ENCODE measurements around the gene ZSCAN31. TPM values are rescaled to one million over a fixed set of nuclear protein-coding genes. Genes with fewer than 3 reads are reported as not detected.
"Not testable (repeated sequence)": the region's sequence is repeated elsewhere in the genome, so short reads cannot be mapped to it uniquely, and the experiment has no call there.

The ZSCAN31 gene
- total and polyA plus RNA-seq, 2 experiments from 2014 or later = 0.54 to 1.5 TPM

GRCh38 chr6:28326371-28326948 is 9.5 kb downstream of the ZSCAN31 start:
- Histone ChIP-seq H3K79me2 (ENCODE audit: insufficient read depth) (no peaks in the 10 kb centered on the region), H3K9ac (no peak overlapping the region), H3K27ac (no peak overlapping the region), H3K9me3 (ENCODE audit: low read depth) (no peaks in the 10 kb centered on the region), H3K27me3 (replicated peaks; ENCODE audit: insufficient read depth) (no peaks in the 10 kb centered on the region), H3K9me2 (ENCODE audit: insufficient read depth) (no peaks in the 10 kb centered on the region), H3K4me3 (no peak overlapping the region), H3K36me3 (ENCODE audit: low read depth) (no peaks in the 10 kb centered on the region), H3F3A (ENCODE audit: insufficient read depth) (no peaks in the 10 kb centered on the region), H3K4me2 (ENCODE audit: unreplicated experiment) (no peak overlapping the region), H2AFZ (no peak overlapping the region), H4K20me1 (ENCODE audit: insufficient read depth) (no peaks in the 10 kb centered on the region), H3K4me1 (ENCODE audit: insufficient read depth) (no peaks in the 10 kb centered on the region)
- TF ChIP-seq EZH2phosphoT487 (IDR thresholded peaks at IDR 0.05; ENCODE audit: insufficient read depth, low read depth) (no peak), EZH2 (IDR thresholded peaks at IDR 0.05; ENCODE audit: insufficient read depth, poor library complexity, severe bottlenecking) (no peak)
- 54 to 63% methylated on average over 7 of the region's 7 CpGs for WGBS, 2 experiments (ENCODE audit: low coverage in 1 of 2, low lambda C conversion rate in 2 of 2, missing lambda C conversion rate in 2 of 2)
- DNase-seq = no peak
- in situ Hi-C loops (cut with MboI) = no loop called here

- Histone ChIP-seq H2AFZ (no peak overlapping the region), H3K4me1 (ENCODE audit: insufficient read depth) (no peaks in the 10 kb centered on the region), H3K9me3 (ENCODE audit: low read depth) (no peaks in the 10 kb centered on the region), H3K9ac (no peak overlapping the region), H3K36me3 (ENCODE audit: low read depth) (no peaks in the 10 kb centered on the region), H3K9me2 (ENCODE audit: insufficient read depth) (no peaks in the 10 kb centered on the region), H3K27ac (no peak overlapping the region), H3K4me2 (ENCODE audit: unreplicated experiment) (no peak overlapping the region), H3K79me2 (ENCODE audit: insufficient read depth) (no peaks in the 10 kb centered on the region), H4K20me1 (ENCODE audit: insufficient read depth) (no peaks in the 10 kb centered on the region), H3K27me3 (replicated peaks; ENCODE audit: insufficient read depth) (no peaks in the 10 kb centered on the region), H3F3A (ENCODE audit: insufficient read depth) (no peaks in the 10 kb centered on the region), H3K4me3 (no peak overlapping the region)
- no peak for TF ChIP-seq EZH2phosphoT487 (IDR thresholded peaks at IDR 0.05; ENCODE audit: insufficient read depth, low read depth)
- no peak for TF ChIP-seq EZH2 (IDR thresholded peaks at IDR 0.05; ENCODE audit: insufficient read depth, poor library complexity, severe bottlenecking)
- in situ Hi-C loops (cut with MboI) = no loop called here
- DNase-seq = no peak
- 77 to 81% methylated on average over 1 of the region's 1 CpG for WGBS, 2 experiments (ENCODE audit: low coverage in 1 of 2, low lambda C conversion rate in 2 of 2, missing lambda C conversion rate in 2 of 2)
Observed at GRCh38 chr6:28323813-28324424, 12.0 kb downstream of the ZSCAN31 start.

- H3K9ac ChIP-seq = no peak overlapping the region
- H3K4me3 ChIP-seq = no peak overlapping the region
- no peak for DNase-seq
- H3K27me3 ChIP-seq (replicated peaks; ENCODE audit: insufficient read depth) = no peaks in the 10 kb centered on the region
- H3F3A ChIP-seq (ENCODE audit: insufficient read depth) = peaks cover 6% of the 10 kb centered on the region; the same call in 1 of the 2 replicates
- no peaks in the 10 kb centered on the region for H4K20me1 ChIP-seq (ENCODE audit: insufficient read depth)
- in situ Hi-C loops (cut with MboI) = no loop called here
- peaks cover 3% of the 10 kb centered on the region; the same call in 1 of the 2 replicates for H3K4me1 ChIP-seq (ENCODE audit: insufficient read depth)
- H3K9me2 ChIP-seq (ENCODE audit: insufficient read depth) = no peaks in the 10 kb centered on the region
- H3K9me3 ChIP-seq (ENCODE audit: low read depth) = no peaks in the 10 kb centered on the region
- H3K27ac ChIP-seq = no peak overlapping the region
- 54 to 58% methylated on average over 3 of the region's 3 CpGs for WGBS, 2 experiments (ENCODE audit: low coverage in 1 of 2, low lambda C conversion rate in 2 of 2, missing lambda C conversion rate in 2 of 2)
- TF ChIP-seq EZH2 (IDR thresholded peaks at IDR 0.05; ENCODE audit: insufficient read depth, poor library complexity, severe bottlenecking) (no peak), EZH2phosphoT487 (IDR thresholded peaks at IDR 0.05; ENCODE audit: insufficient read depth, low read depth) (no peak)
- no peak overlapping the region for H3K4me2 ChIP-seq (ENCODE audit: unreplicated experiment)
- H2AFZ ChIP-seq = no peak overlapping the region
- no peaks in the 10 kb centered on the region for H3K79me2 ChIP-seq (ENCODE audit: insufficient read depth)
- no peaks in the 10 kb centered on the region for H3K36me3 ChIP-seq (ENCODE audit: low read depth)
Observed at GRCh38 chr6:28322661-28323060, 13.3 kb downstream of the ZSCAN31 start.

- H2AFZ ChIP-seq; H3K4me2 ChIP-seq (ENCODE audit: unreplicated experiment); H3K27ac ChIP-seq; H3K4me3 ChIP-seq; H3K79me2 ChIP-seq (ENCODE audit: insufficient read depth); H3K36me3 ChIP-seq (ENCODE audit: low read depth); H3F3A ChIP-seq (ENCODE audit: insufficient read depth); H3K27me3 ChIP-seq (replicated peaks; ENCODE audit: insufficient read depth); H3K4me1 ChIP-seq (ENCODE audit: insufficient read depth); in situ Hi-C loops (cut with MboI); H3K9ac ChIP-seq; H3K9me2 ChIP-seq (ENCODE audit: insufficient read depth); H3K9me3 ChIP-seq (ENCODE audit: low read depth); H4K20me1 ChIP-seq (ENCODE audit: insufficient read depth): not testable (repeated sequence)
- peak; percentile 27 for DNase-seq
- WGBS, 2 experiments (ENCODE audit: low coverage in 1 of 2, low lambda C conversion rate in 2 of 2, missing lambda C conversion rate in 2 of 2) = 78 to 79% methylated on average over 8 of the region's 8 CpGs
Observed at GRCh38 chr6:28317866-28318265, 18.1 kb downstream of the ZSCAN31 start.

Measured in GM23248 (cell line).